Adipocyte (in vitro differentiated cells): Measurements from ENCODE around the gene PRMT9.
A peak's percentile ranks its signal among the peaks of the same experiment; 100 is the strongest.

Experiments used
- DNase-seq: peaks from one replicate; pipeline ENCODE4 v3.0.0-alpha.2; 2015; ENCODE audit warnings: low read depth
- H3K27me3 ChIP-seq: replicated peaks from 2 replicates; pipeline ENCODE4 v1.7.0; 2013; ENCODE audit warnings: mild to moderate bottlenecking, low read length, moderate library complexity; ENCODE audit not compliant: control insufficient read depth, insufficient read depth
- H3K36me3 ChIP-seq: 2 replicates; pipeline ENCODE4 v1.7.0; 2013; ENCODE audit warnings: low read length, mild to moderate bottlenecking, moderate library complexity; ENCODE audit not compliant: control insufficient read depth, insufficient read depth, severe bottlenecking
- H3K4me1 ChIP-seq: 2 replicates; pipeline ENCODE4 v1.7.0; 2013; ENCODE audit warnings: mild to moderate bottlenecking, low read length, moderate library complexity; ENCODE audit not compliant: control insufficient read depth, insufficient read depth
- H3K4me3 ChIP-seq: 2 replicates; pipeline ENCODE4 v1.7.0; 2013; ENCODE audit warnings: mild to moderate bottlenecking, low read length, moderate library complexity
- H3K9ac ChIP-seq: 2 replicates; pipeline ENCODE4 v1.7.0; 2013; ENCODE audit warnings: mild to moderate bottlenecking, low read length, moderate library complexity
- H3K9me3 ChIP-seq: 2 replicates; pipeline ENCODE4 v1.7.0; 2013; ENCODE audit warnings: mild to moderate bottlenecking, low read length, moderate library complexity; ENCODE audit not compliant: control insufficient read depth

PRMT9 gene

GRCh38 chr4:147638942-147639341 is 45.0 kb downstream of the PRMT9 start:
- peak; percentile 46 for DNase-seq
- Histone ChIP-seq H3K36me3 (peaks cover 62% of the 10 kb centered on the region), H3K4me3 (no peak overlapping the region), H3K27me3 (no peaks in the 10 kb centered on the region), H3K9ac (no peak overlapping the region), H3K9me3 (peaks cover 5% of the 10 kb centered on the region), H3K4me1 (no peaks in the 10 kb centered on the region)

GRCh38 chr4:147638365-147638764 is 45.6 kb downstream of the PRMT9 start:
- H3K27me3 ChIP-seq, result no peaks in the 10 kb centered on the region
- DNase-seq, result no peak
- H3K4me1 ChIP-seq, result no peaks in the 10 kb centered on the region
- peaks cover 68% of the 10 kb centered on the region for H3K36me3 ChIP-seq
- H3K9ac ChIP-seq, result no peak overlapping the region
- H3K4me3 ChIP-seq, result no peak overlapping the region
- peaks cover 5% of the 10 kb centered on the region for H3K9me3 ChIP-seq

- Histone ChIP-seq H3K4me3 (no peak overlapping the region), H3K9me3 (peaks cover 5% of the 10 kb centered on the region), H3K4me1 (peaks cover 5% of the 10 kb centered on the region), H3K9ac (no peak overlapping the region), H3K36me3 (peaks cover 85% of the 10 kb centered on the region), H3K27me3 (no peaks in the 10 kb centered on the region)
- DNase-seq, result no peak
These were observed 48.6 kb downstream of the PRMT9 start for GRCh38 chr4:147635348-147635747.

- no peak overlapping the region for H3K9ac ChIP-seq
- DNase-seq, result no peak
- H3K4me3 ChIP-seq, result no peak overlapping the region
- no peaks in the 10 kb centered on the region for H3K27me3 ChIP-seq
- H3K36me3 ChIP-seq, result peaks cover 95% of the 10 kb centered on the region
- peaks cover 5% of the 10 kb centered on the region for H3K9me3 ChIP-seq
- peaks cover 11% of the 10 kb centered on the region for H3K4me1 ChIP-seq
These were observed 50.3 kb downstream of the PRMT9 start for GRCh38 chr4:147633643-147634042.

- peaks cover 11% of the 10 kb centered on the region for H3K4me1 ChIP-seq
- no peak overlapping the region for H3K9ac ChIP-seq
- DNase-seq, result peak; percentile 95
- no peaks in the 10 kb centered on the region for H3K27me3 ChIP-seq
- no peak overlapping the region for H3K4me3 ChIP-seq
- peaks cover 5% of the 10 kb centered on the region for H3K9me3 ChIP-seq
- peaks cover 95% of the 10 kb centered on the region for H3K36me3 ChIP-seq
These were observed 50.9 kb downstream of the PRMT9 start for GRCh38 chr4:147633113-147633512.

GRCh38 chr4:147629783-147630730 is 53.9 kb downstream of the PRMT9 start:
- peaks cover 94% of the 10 kb centered on the region for H3K36me3 ChIP-seq

GRCh38 chr4:147628415-147628814 is 55.5 kb downstream of the PRMT9 start:
- peaks cover 92% of the 10 kb centered on the region for H3K36me3 ChIP-seq
- H3K4me1 ChIP-seq, result peaks cover 11% of the 10 kb centered on the region
- H3K27me3 ChIP-seq, result no peaks in the 10 kb centered on the region
- no peaks in the 10 kb centered on the region for H3K9me3 ChIP-seq
- H3K4me3 ChIP-seq, result no peak overlapping the region
- no peak overlapping the region for H3K9ac ChIP-seq
- DNase-seq, result no peak

More at GRCh38 chr4:147629783-147630730, 53.9 kb downstream of the PRMT9 start:
- peak; percentile 61 for DNase-seq
- no peaks in the 10 kb centered on the region for H3K27me3 ChIP-seq
- H3K9ac ChIP-seq, result no peak overlapping the region
- no peaks in the 10 kb centered on the region for H3K9me3 ChIP-seq
- no peak overlapping the region for H3K4me3 ChIP-seq
- H3K4me1 ChIP-seq, result peaks cover 11% of the 10 kb centered on the region

GRCh38 chr4:147626903-147627302 is 57.1 kb downstream of the PRMT9 start:
- peaks cover 14% of the 10 kb centered on the region for H3K4me1 ChIP-seq
- H3K9ac ChIP-seq, result no peak overlapping the region
- no peak for DNase-seq
- no peaks in the 10 kb centered on the region for H3K9me3 ChIP-seq
- no peak overlapping the region for H3K4me3 ChIP-seq
- H3K27me3 ChIP-seq, result no peaks in the 10 kb centered on the region
- H3K36me3 ChIP-seq, result peaks cover 77% of the 10 kb centered on the region

- Histone ChIP-seq H3K27me3 (no peaks in the 10 kb centered on the region), H3K36me3 (peaks cover 66% of the 10 kb centered on the region), H3K9me3 (no peaks in the 10 kb centered on the region), H3K4me1 (peaks cover 24% of the 10 kb centered on the region), H3K4me3 (no peak overlapping the region), H3K9ac (no peak overlapping the region)
- no peak for DNase-seq
These were observed 58.2 kb downstream of the PRMT9 start for GRCh38 chr4:147625733-147626132.

GRCh38 chr4:147620315-147620714 is 63.6 kb downstream of the PRMT9 start:
- Histone ChIP-seq H3K36me3 (peaks cover 16% of the 10 kb centered on the region), H3K4me3 (no peak overlapping the region), H3K4me1 (peaks cover 35% of the 10 kb centered on the region)

GRCh38 chr4:147617841-147618691 is 65.9 kb downstream of the PRMT9 start:
- no peak for DNase-seq
- Histone ChIP-seq H3K4me3 (peak overlapping the region; percentile 92), H3K9me3 (no peaks in the 10 kb centered on the region), H3K4me1 (peaks cover 35% of the 10 kb centered on the region), H3K27me3 (no peaks in the 10 kb centered on the region), H3K36me3 (no peaks in the 10 kb centered on the region), H3K9ac (peak overlapping the region; percentile 89)

More at GRCh38 chr4:147620315-147620714, 63.6 kb downstream of the PRMT9 start:
- no peak overlapping the region for H3K9ac ChIP-seq
- no peaks in the 10 kb centered on the region for H3K27me3 ChIP-seq
- DNase-seq, result no peak
- H3K9me3 ChIP-seq, result no peaks in the 10 kb centered on the region
